Measurements from ENCODE around the gene CABLES2.

DNA sequence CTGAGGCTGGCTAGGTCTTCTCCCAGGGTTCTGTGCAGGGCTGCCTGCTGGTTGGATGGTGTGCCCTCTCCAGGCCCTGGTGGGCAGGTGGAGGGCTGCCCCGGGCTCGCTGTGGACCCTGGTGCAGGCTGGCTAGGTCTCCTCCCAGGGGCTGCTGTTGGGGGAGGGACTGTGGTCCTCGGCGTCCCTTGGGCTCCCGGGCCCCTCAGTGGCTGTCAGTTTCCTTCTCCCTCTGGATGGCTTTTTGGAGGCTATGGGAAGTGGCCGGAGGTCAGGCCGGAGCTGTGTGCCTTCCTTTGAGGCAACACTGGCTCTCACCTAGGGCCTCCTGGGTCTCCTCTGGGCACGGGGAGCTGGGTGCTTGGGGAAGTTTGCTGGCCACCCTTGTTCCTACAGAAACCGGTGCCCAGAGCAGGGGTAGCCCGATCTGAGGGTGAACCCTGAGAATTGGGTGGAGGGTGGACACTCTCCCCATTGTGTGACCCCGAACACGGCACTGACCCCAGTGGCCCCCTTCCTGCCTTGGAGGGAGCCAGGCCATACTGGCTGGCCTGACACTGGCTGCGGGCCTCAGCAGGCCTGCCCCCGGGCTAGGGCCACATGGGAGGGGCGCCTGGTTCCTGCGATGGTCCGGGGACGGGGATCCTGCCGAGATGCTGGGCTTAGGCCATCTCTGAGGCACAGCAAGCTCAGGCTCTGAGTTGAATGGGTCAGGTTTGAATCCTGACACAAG is 3.8 kb upstream of the CABLES2 start:
- TF ChIP-seq, protein P1, sequence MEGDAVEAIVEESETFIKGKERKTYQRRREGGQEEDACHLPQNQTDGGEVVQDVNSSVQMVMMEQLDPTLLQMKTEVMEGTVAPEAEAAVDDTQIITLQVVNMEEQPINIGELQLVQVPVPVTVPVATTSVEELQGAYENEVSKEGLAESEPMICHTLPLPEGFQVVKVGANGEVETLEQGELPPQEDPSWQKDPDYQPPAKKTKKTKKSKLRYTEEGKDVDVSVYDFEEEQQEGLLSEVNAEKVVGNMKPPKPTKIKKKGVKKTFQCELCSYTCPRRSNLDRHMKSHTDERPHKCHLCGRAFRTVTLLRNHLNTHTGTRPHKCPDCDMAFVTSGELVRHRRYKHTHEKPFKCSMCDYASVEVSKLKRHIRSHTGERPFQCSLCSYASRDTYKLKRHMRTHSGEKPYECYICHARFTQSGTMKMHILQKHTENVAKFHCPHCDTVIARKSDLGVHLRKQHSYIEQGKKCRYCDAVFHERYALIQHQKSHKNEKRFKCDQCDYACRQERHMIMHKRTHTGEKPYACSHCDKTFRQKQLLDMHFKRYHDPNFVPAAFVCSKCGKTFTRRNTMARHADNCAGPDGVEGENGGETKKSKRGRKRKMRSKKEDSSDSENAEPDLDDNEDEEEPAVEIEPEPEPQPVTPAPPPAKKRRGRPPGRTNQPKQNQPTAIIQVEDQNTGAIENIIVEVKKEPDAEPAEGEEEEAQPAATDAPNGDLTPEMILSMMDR (IDR thresholded peaks at IDR 0.05), result no peak
- TF ChIP-seq POLR2A (IDR thresholded peaks at IDR 0.05), result no peak

Data from uterus (tissue), 2 donors.